Tibial nerve (tissue), 4 donors: Measurements from ENCODE around the gene RCCD1. TPM values are rescaled to one million over a fixed set of nuclear protein-coding genes. Genes with fewer than 3 reads are reported as not detected.
A peak's percentile ranks its signal among the peaks of the same experiment; 100 is the strongest.

Experiments used
- DNase-seq, 2 donors: peaks; one replicate each; pipeline ENCODE4 v3.0.0-alpha.2; 2019; ENCODE audit warnings: low spot score in 2 of 2
- H3K27ac ChIP-seq, 4 donors: fragments of 200-600 bp; sonication (generic) in 3 of 4; one replicate each; pipeline ENCODE4 v1.5.1; 2017 to 2019; ENCODE audit warnings: mild to moderate bottlenecking in 1 of 4
- H3K27me3 ChIP-seq, 2 donors: fragments of 200-600 bp; sonication (generic) in 1 of 2; one replicate each; pipeline versions ENCODE4 v1.5.1 to v1.6.0; 2017 to 2019
- H3K36me3 ChIP-seq, 3 donors: fragments of 200-600 bp; sonication (generic); one replicate each; pipeline ENCODE4 v1.5.1; 2018 to 2019
- H3K4me1 ChIP-seq, 4 donors: fragments of 200-600 bp; sonication (generic) in 3 of 4; one replicate each; pipeline ENCODE4 v1.5.1; 2017 to 2019
- H3K4me3 ChIP-seq, 4 donors: fragments of 200-600 bp; sonication (generic) in 3 of 4; one replicate each; pipeline ENCODE4 v1.5.1; 2017 to 2019; ENCODE audit warnings: mild to moderate bottlenecking in 1 of 4, moderate library complexity in 1 of 4
- H3K9me3 ChIP-seq, 4 donors: fragments of 200-600 bp; sonication (generic) in 3 of 4; one replicate each; pipeline ENCODE4 v1.5.1; 2017 to 2019
- CTCF ChIP-seq, 5 experiments: fragments of 200-600 bp in 3 of 5; fragments of 450-650 bp in 2 of 5; sonication (generic) in 3 of 5; IDR thresholded peaks; one replicate each; pipeline ENCODE4 v1.5.1; 2016 to 2019; ENCODE audit warnings: antibody characterized with exemption in 5 of 5, mild to moderate bottlenecking in 3 of 5, moderate library complexity in 2 of 5
- EP300 ChIP-seq, 2 donors: sonication (generic); formaldehyde crosslinking; IDR thresholded peaks; one replicate each; pipeline ENCODE4 v1.6.1; 2017; ENCODE audit warnings: antibody characterized with exemption in 2 of 2, mild to moderate bottlenecking in 1 of 2
- POLR2A ChIP-seq, 2 donors: fragments of 450-650 bp; IDR thresholded peaks; one replicate each; pipeline ENCODE4 v1.6.1; 2017; ENCODE audit warnings: antibody characterized with exemption in 2 of 2, mild to moderate bottlenecking in 2 of 2, moderate library complexity in 2 of 2
- WGBS, 2 donors: methylation state at CpG; one replicate each; pipeline ENCODE4 v1.1.5; 2018; 5-methylcytosine and 5-hydroxymethylcytosine counted together
- total RNA-seq, 4 donors: library from RNA; depleted of rRNA; stranded (reverse); fragments of >200 nt; gene quantifications; one replicate each; pipeline ENCODE4 v1.1.0, GENCODE V29; 2016

Gene RCCD1
- total RNA-seq, 4 donors from 2014 or later, result 8.7 to 15.9 (median 12.5) TPM

GRCh38 chr15:90989040-90989768 lies 34.5 kb downstream of the RCCD1 start:
- TF ChIP-seq POLR2A (IDR thresholded peaks at IDR 0.05), result no peak
- TF ChIP-seq EP300 (IDR thresholded peaks at IDR 0.05), result no peak
- TF ChIP-seq CTCF (IDR thresholded peaks at IDR 0.05), result no peak
- DNase-seq, result no peak

GRCh38 chr15:90990446-90990845 lies 35.8 kb downstream of the RCCD1 start:
- no peaks in the 10 kb centered on the region for H3K27me3 ChIP-seq
- no peak overlapping the region for H3K27ac ChIP-seq
- DNase-seq, result no peak
- H3K4me1 ChIP-seq, result peaks cover 0 to 17% (median 0%) of the 10 kb centered on the region in 4 donors
- WGBS, 2 donors, result 97 to 98% methylated on average over 4 of the region's 4 CpGs
- no peaks in the 10 kb centered on the region for H3K9me3 ChIP-seq
- no peaks in the 10 kb centered on the region for H3K36me3 ChIP-seq
- no peak overlapping the region for H3K4me3 ChIP-seq
- TF ChIP-seq EP300 (IDR thresholded peaks at IDR 0.05) (no peak), POLR2A (IDR thresholded peaks at IDR 0.05) (no peak), CTCF (IDR thresholded peaks at IDR 0.05) (no peak)

More at GRCh38 chr15:90989040-90989768, 34.5 kb downstream of the RCCD1 start:
- Histone ChIP-seq H3K27ac (no peak overlapping the region), H3K4me1 (peaks cover 0 to 10% (median 0%) of the 10 kb centered on the region in 4 donors), H3K4me3 (no peak overlapping the region), H3K36me3 (peaks cover 0 to 3% (median 0%) of the 10 kb centered on the region in 3 donors), H3K27me3 (no peaks in the 10 kb centered on the region), H3K9me3 (no peaks in the 10 kb centered on the region)
- WGBS, 2 donors, result 78 to 86% methylated on average over 7 of the region's 7 CpGs

- no peak overlapping the region for H3K4me3 ChIP-seq
- no peaks in the 10 kb centered on the region for H3K36me3 ChIP-seq
- TF ChIP-seq EP300 (IDR thresholded peaks at IDR 0.05), result no peak
- no peak for TF ChIP-seq POLR2A (IDR thresholded peaks at IDR 0.05)
- no peak for TF ChIP-seq CTCF (IDR thresholded peaks at IDR 0.05)
- whole genome bisulfite sequencing, 2 donors, result 81 to 88% methylated on average over 6 of the region's 6 CpGs
- H3K27me3 ChIP-seq, result no peaks in the 10 kb centered on the region
- H3K9me3 ChIP-seq, result no peaks in the 10 kb centered on the region
- no peak for DNase-seq
- peaks cover 0 to 17% (median 0%) of the 10 kb centered on the region in 4 donors for H3K4me1 ChIP-seq
- H3K27ac ChIP-seq, result no peak overlapping the region
Observed at GRCh38 chr15:90991587-90992285, 37.1 kb downstream of the RCCD1 start.

- TF ChIP-seq POLR2A (IDR thresholded peaks at IDR 0.05) (no peak), EP300 (IDR thresholded peaks at IDR 0.05) (no peak), CTCF (IDR thresholded peaks at IDR 0.05) (no peak)
- H3K27ac ChIP-seq, result peak overlapping the region; percentile 87 to 98 (median 92)
- no peak for DNase-seq
- peaks cover 0 to 17% (median 0%) of the 10 kb centered on the region in 4 donors for H3K4me1 ChIP-seq
- peak overlapping the region; percentile 80 to 89 (median 84) for H3K4me3 ChIP-seq
- WGBS, 2 donors, result 0% methylated on average over 13 to 19 of the region's 50 CpGs
- H3K9me3 ChIP-seq, result no peaks in the 10 kb centered on the region
- peaks cover 0 to 23% (median 0%) of the 10 kb centered on the region in 3 donors for H3K36me3 ChIP-seq
- no peaks in the 10 kb centered on the region for H3K27me3 ChIP-seq
Observed at GRCh38 chr15:90994059-90994416, 39.4 kb downstream of the RCCD1 start.
